T-helper 1 cell (primary cell): ENCODE measurements around the gene SETD1A.
A peak's percentile ranks its signal among the peaks of the same experiment; 100 is the strongest.

Experiments
- DNase-seq, 5 donors: peaks; one replicate each; pipeline ENCODE4 v3.0.0-alpha.2; 2012 to 2020

The SETD1A gene

GRCh38 chr16:31023627-31024226 is 66.2 kb downstream of the SETD1A start:
- no peak for DNase-seq

- DNase-seq = no peak
Observed at GRCh38 chr16:31025339-31025738, 67.8 kb downstream of the SETD1A start.

GRCh38 chr16:31029272-31029671 is 71.7 kb downstream of the SETD1A start:
- no peak for DNase-seq

- DNase-seq = no peak
Observed at GRCh38 chr16:31031276-31031675, 73.7 kb downstream of the SETD1A start.

GRCh38 chr16:31032736-31033708 is 75.5 kb downstream of the SETD1A start, which contains the start of gene STX4:
TSS of gene STX4 (plus strand) at chr16:31033558. CDS start at chr16:31033806, 248 bp downstream.
- DNase-seq = peak; percentile 97 to 99 (median 98)

GRCh38 chr16:31033709-31034492 is 76.3 kb downstream of the SETD1A start:
- peak; percentile 77 to 84 (median 84) for DNase-seq
